AG10803 (cell line): Measurements from ENCODE around the gene PTAR1.
"Not testable (repeated sequence)": the region's sequence is repeated elsewhere in the genome, so short reads cannot be mapped to it uniquely, and the experiment has no call there.

Experiments
- DNase-seq: peaks from one replicate; pipeline ENCODE4 v3.0.0; 2010; ENCODE audit warnings: low read depth
- H3K4me3 ChIP-seq: 2 replicates; pipeline ENCODE4 v1.5.1; 2011; ENCODE audit warnings: mild to moderate bottlenecking, low read length, control low read depth
- CTCF ChIP-seq: conservative IDR thresholded peaks from 2 replicates; pipeline ENCODE4 v1.5.1; 2011; ENCODE audit warnings: mild to moderate bottlenecking, low read length, control low read depth, inconsistent platforms

PTAR1 gene

GRCh38 chr9:69768101-69768500, 8.3 kb upstream of the PTAR1 start:
- no peak for TF ChIP-seq CTCF
- no peak overlapping the region for H3K4me3 ChIP-seq
- peak; percentile 84 for DNase-seq

DNA sequence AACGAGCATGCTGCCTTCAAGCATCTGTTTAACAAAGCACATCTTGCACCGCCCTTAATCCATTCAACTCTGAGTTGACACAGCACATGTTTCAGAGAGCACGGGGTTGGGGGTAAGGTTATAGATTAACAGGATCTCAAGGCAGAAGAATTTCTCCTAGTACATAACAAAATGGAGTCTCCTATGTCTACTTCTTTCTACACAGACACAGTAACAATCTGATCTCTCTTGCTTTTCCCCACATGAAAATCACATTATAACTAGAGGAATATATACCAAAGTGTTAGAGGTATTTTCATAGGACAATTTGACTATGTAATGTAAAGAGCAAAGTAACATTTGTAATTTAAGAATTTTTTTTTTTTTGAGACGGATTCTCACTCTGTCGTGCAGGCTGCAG, 4.1 kb upstream of the PTAR1 start:
- DNase-seq, H3K4me3 ChIP-seq: not testable (repeated sequence)

DNA sequence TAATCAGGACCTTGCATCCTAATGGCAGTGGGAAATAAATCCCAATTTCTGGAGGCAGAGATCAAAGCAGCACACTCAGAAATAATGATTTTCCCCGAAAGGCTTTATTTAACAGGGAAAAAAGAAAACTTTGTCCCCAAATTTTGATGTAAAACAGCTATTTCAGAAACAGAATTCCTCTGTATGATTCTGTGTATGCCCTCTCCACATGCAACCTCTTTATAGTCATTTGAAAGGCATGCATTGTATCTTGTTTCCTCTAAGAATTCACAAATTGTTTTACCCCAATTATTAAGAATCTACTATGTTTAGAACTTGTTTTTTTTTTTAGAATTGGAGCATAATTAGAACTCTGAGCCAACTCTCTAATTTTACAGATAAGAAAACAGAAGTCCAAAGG, 2.7 kb upstream of the PTAR1 start:
- TF ChIP-seq CTCF = no peak
- no peak overlapping the region for H3K4me3 ChIP-seq
- DNase-seq = peak; percentile 50

DNA sequence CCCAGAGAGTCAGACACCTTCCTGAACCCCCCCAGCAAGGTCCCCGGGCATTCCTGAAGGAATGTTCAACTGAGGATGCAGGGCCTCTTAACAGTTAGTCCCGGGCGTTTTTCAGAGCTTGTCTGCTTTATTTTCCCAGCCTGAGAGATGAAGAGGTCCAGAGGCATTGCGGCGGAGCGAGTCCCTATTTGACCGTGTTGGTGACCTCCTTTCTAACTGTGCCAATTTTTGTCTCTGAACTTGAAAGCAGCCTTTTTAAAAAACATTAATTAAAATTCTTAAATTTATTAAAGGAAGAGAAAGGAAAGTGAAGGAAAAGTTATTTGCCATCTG, 433 bp upstream of the PTAR1 start:
- no peak for DNase-seq
- TF ChIP-seq CTCF = no peak
- H3K4me3 ChIP-seq = peak overlapping the region; percentile 65

DNA sequence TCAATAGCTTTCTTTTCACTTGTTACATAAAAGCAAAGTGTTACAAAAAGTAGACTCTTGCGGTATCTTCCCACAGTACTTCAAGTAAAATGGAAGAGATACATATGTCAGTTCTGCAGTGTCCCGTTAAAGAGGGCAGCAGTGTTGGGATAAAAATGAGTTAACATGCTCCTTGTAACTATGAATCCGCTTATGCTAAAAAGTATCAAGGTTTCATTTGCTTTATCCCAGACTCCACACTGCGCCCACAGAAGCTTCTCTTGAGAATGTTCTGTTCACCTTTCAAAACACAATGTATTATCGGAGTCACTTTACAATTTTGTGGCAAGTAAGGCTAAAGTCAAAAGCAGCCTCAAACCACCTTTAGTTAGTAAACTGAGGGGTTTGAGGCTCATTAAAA, 790 bp downstream of the PTAR1 start:
- no peak for TF ChIP-seq CTCF
- DNase-seq = peak; percentile 13
- peak overlapping the region; percentile 90 for H3K4me3 ChIP-seq

DNA sequence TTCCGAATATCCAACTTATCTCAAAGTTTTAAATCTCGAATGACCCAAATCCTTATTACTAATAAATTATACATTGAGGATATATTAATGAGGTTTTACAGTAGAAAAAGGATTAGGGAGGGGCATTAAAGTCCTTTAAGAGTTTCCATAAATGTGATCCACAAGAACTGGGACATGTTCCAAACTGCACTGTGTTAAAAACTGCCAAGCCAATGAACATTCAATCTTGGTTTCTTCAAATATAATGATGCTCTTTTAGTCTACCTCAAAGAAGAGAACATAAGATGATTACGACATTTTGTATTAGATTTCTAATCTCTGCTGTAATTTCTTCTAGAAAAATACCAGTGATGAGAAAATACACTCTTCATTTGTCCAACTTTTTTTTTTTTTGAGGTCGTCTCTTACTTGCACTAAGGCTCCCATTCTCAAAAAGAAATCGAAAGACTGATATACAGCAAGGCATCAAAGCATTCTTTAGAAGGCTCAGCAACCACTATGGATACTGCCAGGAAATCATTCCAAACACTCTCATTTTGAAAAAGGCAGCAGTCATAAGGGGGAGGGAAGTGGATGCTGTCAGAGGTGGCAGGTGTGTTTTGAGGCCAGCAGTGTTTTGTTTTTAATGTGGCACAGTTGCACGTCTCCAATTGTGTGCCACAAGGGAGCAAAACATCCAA, 1.7 kb downstream of the PTAR1 start:
- TF ChIP-seq CTCF = no peak

GRCh38 chr9:69755205-69755604, 4.6 kb downstream of the PTAR1 start:
- no peak for TF ChIP-seq CTCF
- no peak overlapping the region for H3K4me3 ChIP-seq
- DNase-seq = no peak

More for the DNA sequence above, 1.7 kb downstream of the PTAR1 start:
- DNase-seq = peak; percentile 41
- H3K4me3 ChIP-seq = peak overlapping the region; percentile 90

GRCh38 chr9:69753830-69754229, 6.0 kb downstream of the PTAR1 start:
- DNase-seq = no peak
- no peak for TF ChIP-seq CTCF

More at GRCh38 chr9:69753830-69754229, 6.0 kb downstream of the PTAR1 start:
- no peak overlapping the region for H3K4me3 ChIP-seq
